HepG2 (cell line): ENCODE data around the gene CNDP1. TPM values are rescaled to one million over a fixed set of nuclear protein-coding genes. Genes with fewer than 3 reads are reported as not detected.

Experiments used
- ATAC-seq: fragments of 200-7000 bp; cut with Tn5 transposase; 3 replicates; pipeline ENCODE4 v1.9.1; 2020; ENCODE audit warnings: mild to moderate bottlenecking, moderate library complexity
- BruUV-seq: library from RNA; stranded (reverse); fragments of 400-500 nt; replicated peaks from 2 replicates; lab custom pipeline; 2021; lab: Mats Ljungman, UMichigan
- CTCF ChIA-PET: fragments of 300-600 bp; formaldehyde crosslinking; extraction: SDS; loops from one replicate; lab custom pipeline; 2021; ENCODE audit warnings: low total read pairs, inconsistent platforms, low intra/inter-chr PET ratio; lab: Yijun Ruan, JAX
- POLR2A ChIA-PET: fragments of 350-600 bp; sonication (Branson Sonifier 250); formaldehyde crosslinking; loops from one replicate; lab custom pipeline; 2020; ENCODE audit warnings: antibody characterized with exemption, inconsistent platforms; lab: Yijun Ruan, JAX
- DNase-seq: peaks from one replicate; pipeline ENCODE4 v3.0.0-alpha.2; 2015; ENCODE audit warnings: low spot score
- FAIRE-seq: peaks from 3 replicates; lab custom pipeline; 2011; peaks lifted over from hg19 to GRCh38; lab: Jason Lieb, UNC
- H2AFZ ChIP-seq: one replicate; pipeline ENCODE4 v1.6.1; 2011; ENCODE audit warnings: low read length, inconsistent platforms
- H3K27ac ChIP-seq: fragments of 300-600 bp; 3 replicates; pipeline ENCODE4 v1.8.0; 2011; ENCODE audit warnings: mixed run types, mild to moderate bottlenecking, mixed read lengths, low read length, inconsistent platforms; ENCODE audit not compliant: insufficient read depth; ENCODE audit errors: extremely low read length
- H3K27me3 ChIP-seq, 2 experiments: fragments of 200-600 bp in 1 of 2; 2 replicates in 1 of 2; 3 replicates in 1 of 2; pipeline versions ENCODE4 v1.6.0 to v1.8.0; 2011; ENCODE audit warnings: low read length in 2 of 2, mild to moderate bottlenecking in 2 of 2, moderate library complexity in 2 of 2, inconsistent platforms in 1 of 2; ENCODE audit not compliant: insufficient read depth in 2 of 2, control insufficient read depth in 1 of 2
- H3K36me3 ChIP-seq, 2 experiments: fragments of 200-600 bp in 1 of 2; replicated peaks in 1 of 2; 2 replicates in 1 of 2; 3 replicates in 1 of 2; pipeline versions ENCODE4 v1.5.1 to v1.8.0; 2011; ENCODE audit warnings: low read length in 2 of 2, inconsistent platforms in 1 of 2; ENCODE audit not compliant: insufficient read depth in 2 of 2, control insufficient read depth in 1 of 2
- H3K4me1 ChIP-seq: 2 replicates; pipeline ENCODE4 v1.5.1; 2012; ENCODE audit warnings: low read length, inconsistent platforms; ENCODE audit not compliant: insufficient read depth
- H3K4me2 ChIP-seq: 2 replicates; pipeline ENCODE4 v1.6.0; 2011; ENCODE audit warnings: low read depth, low read length, inconsistent platforms
- H3K4me3 ChIP-seq, 3 experiments: fragments of 200-600 bp in 1 of 3; sonication (generic), shearing (Covaris generic) in 1 of 3; replicated peaks in 1 of 3; 2 replicates each; pipeline ENCODE4 v1.5.1; 2011 to 2016; ENCODE audit warnings: low read length in 3 of 3, inconsistent platforms in 2 of 3, low read depth in 2 of 3, mild to moderate bottlenecking in 2 of 3, control low read depth in 1 of 3, mixed read lengths in 1 of 3; ENCODE audit not compliant: insufficient read depth in 1 of 3
- H3K79me2 ChIP-seq: one replicate; pipeline ENCODE4 v1.6.1; 2011; ENCODE audit warnings: low read length, inconsistent platforms; ENCODE audit not compliant: insufficient read depth
- H3K9ac ChIP-seq: 2 replicates; pipeline ENCODE4 v1.6.0; 2011; ENCODE audit warnings: mild to moderate bottlenecking, low read depth, low read length, inconsistent platforms; ENCODE audit not compliant: insufficient read depth
- H3K9me3 ChIP-seq: 2 replicates; pipeline ENCODE4 v1.5.1; 2012; ENCODE audit warnings: mild to moderate bottlenecking, low read length
- H4K20me1 ChIP-seq: 2 replicates; pipeline ENCODE4 v1.6.0; 2011; ENCODE audit warnings: inconsistent platforms, mild to moderate bottlenecking, low read length, moderate library complexity; ENCODE audit not compliant: insufficient read depth
- ADNP ChIP-seq: sonication (generic); formaldehyde crosslinking; IDR thresholded peaks from 2 replicates; pipeline ENCODE4 v1.4.0; 2020; ENCODE audit warnings: missing genetic modification reagents
- AGO2 ChIP-seq: fragments of 200-400 bp; formaldehyde crosslinking; optimal IDR thresholded peaks from 2 replicates; pipeline ENCODE3; 2017; ENCODE audit warnings: mild to moderate bottlenecking, low read depth, low read length, moderate library complexity
- ARNTL ChIP-seq: sonication (generic); formaldehyde crosslinking; IDR thresholded peaks from 2 replicates; pipeline ENCODE4 v1.4.0; 2020; ENCODE audit warnings: mild to moderate bottlenecking, missing genetic modification reagents
- RAD51 ChIP-seq: fragments of 450-650 bp; IDR thresholded peaks from 2 replicates; pipeline ENCODE4 v1.6.1; 2016; ENCODE audit warnings: borderline replicate concordance
- RBM22 ChIP-seq: fragments of 200-400 bp; formaldehyde crosslinking; optimal IDR thresholded peaks from 2 replicates; pipeline ENCODE3; 2017; ENCODE audit warnings: mild to moderate bottlenecking, low read length, moderate library complexity
- REL ChIP-seq: sonication (generic); formaldehyde crosslinking; conservative IDR thresholded peaks from 2 replicates; pipeline ENCODE4 v1.8.0; 2022; ENCODE audit warnings: mild to moderate bottlenecking, missing genetic modification reagents, moderate library complexity
- ZNF296 ChIP-seq: sonication (generic); formaldehyde crosslinking; conservative IDR thresholded peaks from 2 replicates; pipeline ENCODE4 v1.5.0; 2020; ENCODE audit warnings: mild to moderate bottlenecking, missing genetic modification reagents
- ZNF30 ChIP-seq: sonication (generic); formaldehyde crosslinking; IDR thresholded peaks from 2 replicates; pipeline ENCODE4 v1.5.0; 2020; ENCODE audit warnings: mild to moderate bottlenecking, missing genetic modification reagents
- ZNF318 ChIP-seq: sonication (generic); formaldehyde crosslinking; IDR thresholded peaks from 2 replicates; pipeline ENCODE4 v1.4.0; 2020; ENCODE audit warnings: mild to moderate bottlenecking, missing genetic modification reagents
- ZNF549 ChIP-seq: sonication (generic); formaldehyde crosslinking; IDR thresholded peaks from 2 replicates; pipeline ENCODE4 v1.5.0; 2020; ENCODE audit warnings: missing genetic modification reagents
- ZNF841 ChIP-seq: sonication (generic); formaldehyde crosslinking; IDR thresholded peaks from 2 replicates; pipeline ENCODE4 v1.8.1; 2023; ENCODE audit warnings: missing genetic modification reagents, borderline replicate concordance
- ZNF879 ChIP-seq: sonication (generic); formaldehyde crosslinking; IDR thresholded peaks from 2 replicates; pipeline ENCODE4 v1.8.1; 2023; ENCODE audit warnings: missing genetic modification reagents
- WGBS: methylation state at CpG from one replicate; pipeline ENCODE4 v1.1.6; 2017; ENCODE audit warnings: low lambda C conversion rate; 5-methylcytosine and 5-hydroxymethylcytosine counted together
- in situ Hi-C: cut with HindIII; loops from 2 replicates; pipeline ENCODE4 v1.10.0; 2017; ENCODE audit warnings: low pct_unique_long_range_greater_than_20kb; ENCODE audit not compliant: extremely low pct_ligation_motif_present
- intact Hi-C: fragments of 100-400 bp; cut with micrococcal nuclease; formaldehyde crosslinking; loops from one replicate; pipeline ENCODE4 v1.10.0; 2022; ENCODE audit not compliant: unreplicated experiment
- polyA plus RNA-seq, 8 experiments: library from polyadenylated mRNA; depleted of rRNA in 3 of 8; stranded (reverse) in 7 of 8; unstranded in 1 of 8; fragments of >200 nt; fragmentation: Illumina TruSeq in 4 of 8; extraction: Trizol in 4 of 8; gene quantifications; 2 replicates each; pipeline versions ENCODE4 v1.2.1 to v1.2.3, GENCODE V29; 2011 to 2016; ENCODE audit warnings: low read depth in 4 of 8, missing spikeins in 1 of 8, mixed read lengths in 1 of 8; ENCODE audit not compliant: insufficient read depth in 1 of 8
- total RNA-seq, 5 experiments: library from RNA; depleted of rRNA; stranded (reverse); fragments of >200 nt; fragmentation: Illumina TruSeq; extraction: Trizol; gene quantifications; 2 replicates each; pipeline ENCODE4 v1.2.3, GENCODE V29; 2016; ENCODE audit warnings: low read depth in 1 of 5
- TF ChIP-seq, protein P1 (sequence below): fragments of 450-650 bp; IDR thresholded peaks from 2 replicates; pipeline ENCODE4 v1.6.1; 2017; ENCODE audit warnings: mild to moderate bottlenecking

Gene CNDP1
- total and polyA plus RNA-seq, 2 of the 13 experiments (the other 11 are each of a cell fraction or from before 2014, with no cell fraction given) = 0.01 TPM; not detected in 1

DNA sequence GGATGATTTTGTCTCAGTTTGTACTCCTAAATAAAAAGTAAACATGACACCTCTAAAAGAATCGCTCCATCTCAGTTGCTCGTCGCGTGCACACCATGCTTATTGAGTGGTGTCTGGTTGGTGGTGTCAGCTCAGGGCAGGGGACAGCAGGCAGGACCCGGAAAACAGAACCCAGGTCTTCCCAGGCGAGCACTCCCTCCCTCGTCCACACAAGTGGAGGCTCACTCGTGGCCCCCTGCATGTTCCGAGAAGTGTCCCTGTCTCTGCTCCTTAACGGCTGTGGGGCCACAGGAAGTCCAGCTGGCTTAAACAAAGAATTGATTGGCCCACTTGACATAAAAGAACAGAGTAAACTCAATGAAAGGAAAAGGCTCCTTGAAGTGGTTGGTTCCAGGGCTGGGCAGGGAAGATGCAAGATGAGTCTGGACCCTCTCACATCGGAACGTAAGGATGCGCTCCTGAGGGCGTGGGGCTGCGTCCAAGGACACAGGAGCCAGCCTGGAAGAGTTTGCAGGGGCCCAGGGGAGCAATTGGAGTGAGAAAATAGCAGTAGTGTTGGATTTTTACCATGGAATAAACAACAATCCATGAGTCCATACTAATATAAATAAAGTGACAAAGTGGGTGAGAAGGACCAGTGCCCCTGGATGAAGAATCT is 13.1 kb upstream of the CNDP1 start:
- H3K27ac ChIP-seq = no peak overlapping the region
- in situ Hi-C loops = no loop called here
- POLR2A ChIA-PET = interaction anchor here (5.0 kb wide), 1 partner anchor 21 kb away, joined by 13 read pairs; no protein-coding TSS in a partner anchor
- TF ChIP-seq, protein P1, sequence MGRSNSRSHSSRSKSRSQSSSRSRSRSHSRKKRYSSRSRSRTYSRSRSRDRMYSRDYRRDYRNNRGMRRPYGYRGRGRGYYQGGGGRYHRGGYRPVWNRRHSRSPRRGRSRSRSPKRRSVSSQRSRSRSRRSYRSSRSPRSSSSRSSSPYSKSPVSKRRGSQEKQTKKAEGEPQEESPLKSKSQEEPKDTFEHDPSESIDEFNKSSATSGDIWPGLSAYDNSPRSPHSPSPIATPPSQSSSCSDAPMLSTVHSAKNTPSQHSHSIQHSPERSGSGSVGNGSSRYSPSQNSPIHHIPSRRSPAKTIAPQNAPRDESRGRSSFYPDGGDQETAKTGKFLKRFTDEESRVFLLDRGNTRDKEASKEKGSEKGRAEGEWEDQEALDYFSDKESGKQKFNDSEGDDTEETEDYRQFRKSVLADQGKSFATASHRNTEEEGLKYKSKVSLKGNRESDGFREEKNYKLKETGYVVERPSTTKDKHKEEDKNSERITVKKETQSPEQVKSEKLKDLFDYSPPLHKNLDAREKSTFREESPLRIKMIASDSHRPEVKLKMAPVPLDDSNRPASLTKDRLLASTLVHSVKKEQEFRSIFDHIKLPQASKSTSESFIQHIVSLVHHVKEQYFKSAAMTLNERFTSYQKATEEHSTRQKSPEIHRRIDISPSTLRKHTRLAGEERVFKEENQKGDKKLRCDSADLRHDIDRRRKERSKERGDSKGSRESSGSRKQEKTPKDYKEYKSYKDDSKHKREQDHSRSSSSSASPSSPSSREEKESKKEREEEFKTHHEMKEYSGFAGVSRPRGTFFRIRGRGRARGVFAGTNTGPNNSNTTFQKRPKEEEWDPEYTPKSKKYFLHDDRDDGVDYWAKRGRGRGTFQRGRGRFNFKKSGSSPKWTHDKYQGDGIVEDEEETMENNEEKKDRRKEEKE = no peak
- peak; percentile 44 for TF ChIP-seq RBM22
- TF ChIP-seq ADNP (CRISPR knock-in tag) = no peak
- TF ChIP-seq ZNF318 (CRISPR knock-in tag) = no peak
- TF ChIP-seq ARNTL (CRISPR knock-in tag) = no peak
- no peak for TF ChIP-seq RAD51
- TF ChIP-seq ZNF296 (CRISPR knock-in tag) = no peak
- TF ChIP-seq AGO2 = peak; percentile 35
- TF ChIP-seq ZNF30 (CRISPR knock-in tag) = no peak
- TF ChIP-seq ZNF841 (CRISPR knock-in tag) = no peak
- no peak for TF ChIP-seq ZNF549 (CRISPR knock-in tag)
- no peak for TF ChIP-seq ZNF879 (CRISPR knock-in tag)
- TF ChIP-seq REL = no peak
- 98% methylated on average over 15 of the region's 15 CpGs for WGBS
- H4K20me1 ChIP-seq = no peaks in the 10 kb centered on the region
- no peaks in the 10 kb centered on the region for H3K79me2 ChIP-seq
- peaks cover 12 to 48% of the 10 kb centered on the region in 2 experiments for H3K36me3 ChIP-seq
- CTCF ChIA-PET = no interaction called here
- H3K9ac ChIP-seq = no peak overlapping the region
- BruUV-seq = no TSS peak
- H3K4me1 ChIP-seq = peaks cover 7% of the 10 kb centered on the region; the same call in 1 of the 2 replicates
- no peak overlapping the region for H3K4me2 ChIP-seq
- H2AFZ ChIP-seq = no peak overlapping the region
- no peaks in the 10 kb centered on the region for H3K27me3 ChIP-seq
- H3K9me3 ChIP-seq = no peaks in the 10 kb centered on the region
- DNase-seq (no peak), ATAC-seq (no peak), FAIRE-seq (no peak)
- no peak overlapping the region for H3K4me3 ChIP-seq
- intact Hi-C loops = no loop called here
